Stimulated activated CD8-positive, alpha-beta memory T cell treated with anti-CD3 and anti-CD28 coated beads, Interleukin-15, amount 100 ng/mL, for 1 hour (primary cell): ENCODE data around the gene MTG1.
"Not testable (repeated sequence)": the region's sequence is repeated elsewhere in the genome, so short reads cannot be mapped to it uniquely, and the experiment has no call there.

Experiments
- DNase-seq: peaks from one replicate; pipeline ENCODE4 v3.0.0-alpha.2; 2020; ENCODE audit warnings: low read depth

Gene MTG1

DNA sequence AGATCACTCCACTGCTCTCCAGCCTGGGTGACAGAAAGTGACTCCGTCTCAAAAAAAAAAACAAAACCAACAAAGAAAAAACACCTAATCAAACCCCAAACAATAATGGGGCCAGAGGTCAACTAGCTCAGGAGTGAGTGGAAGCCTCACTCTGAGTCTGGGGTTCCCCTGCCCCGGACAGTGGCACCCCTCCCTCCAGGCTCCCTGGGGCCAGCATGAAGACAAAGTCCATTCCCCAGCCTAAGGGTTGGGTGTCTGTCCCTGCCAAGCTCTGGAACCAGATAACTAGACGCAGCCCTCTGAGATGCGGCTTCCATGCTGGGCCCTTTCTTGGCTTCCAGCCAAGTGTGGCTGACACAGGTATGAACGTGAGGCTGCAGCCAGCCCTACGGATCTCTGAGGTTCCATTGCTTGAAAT is 34.4 kb upstream of the MTG1 start:
- no peak for DNase-seq

- no peak for DNase-seq
Measured at GRCh38 chr10:133359972-133360610, 33.9 kb upstream of the MTG1 start.

DNA sequence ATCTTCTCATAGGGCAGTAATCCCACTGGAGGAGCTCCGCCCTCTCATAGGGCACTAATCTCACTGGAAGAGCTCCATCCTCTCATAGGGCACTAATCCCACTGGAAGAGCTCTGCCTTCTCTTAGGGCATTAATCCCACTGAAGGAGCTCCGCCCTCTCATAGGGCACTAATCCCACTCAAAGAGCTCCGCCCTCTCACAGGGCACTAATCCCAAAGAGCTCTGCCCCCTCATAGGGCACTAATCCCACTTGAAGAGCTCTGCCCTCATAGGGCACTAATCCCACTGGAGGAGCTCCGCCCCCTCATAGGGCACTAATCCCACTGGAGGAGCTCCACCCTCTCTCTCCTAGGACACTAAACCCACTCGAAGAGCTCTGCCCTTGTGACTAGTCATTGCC is 32.7 kb upstream of the MTG1 start:
- DNase-seq, result no peak

DNA sequence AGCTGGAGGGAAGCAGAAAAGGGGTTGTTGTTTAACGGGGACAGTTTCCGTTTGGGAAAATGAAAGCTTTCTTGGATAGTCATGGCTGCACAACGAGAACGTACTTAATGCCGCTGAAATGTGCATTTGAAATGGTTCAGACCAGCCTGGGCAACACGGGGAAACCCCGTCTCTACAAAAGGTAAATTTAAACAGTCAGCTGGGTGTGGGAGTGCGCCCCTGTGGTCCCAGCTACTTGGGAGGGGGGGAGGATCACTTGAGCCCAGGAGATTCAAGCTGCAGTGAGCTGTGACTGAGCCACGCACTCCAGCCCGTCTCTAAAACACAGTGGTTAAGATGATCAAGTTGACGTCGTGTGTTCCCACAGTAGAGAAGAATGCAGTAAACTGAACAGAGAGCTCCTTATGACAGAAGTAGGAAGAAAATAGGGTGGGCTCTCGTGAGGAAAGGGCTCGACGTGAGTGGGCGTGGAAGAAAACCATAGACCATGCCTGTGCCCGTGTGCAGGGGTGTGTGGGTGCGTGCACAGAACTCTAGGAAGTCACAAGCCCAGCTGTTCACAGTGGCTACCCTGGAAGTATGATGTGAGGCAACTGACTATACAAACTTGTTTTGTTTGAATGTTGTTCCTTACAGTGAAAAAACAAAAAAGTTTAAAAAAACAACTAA is 32.0 kb upstream of the MTG1 start:
- no peak for DNase-seq

- no peak for DNase-seq
Measured at GRCh38 chr10:133362846-133363245, 31.1 kb upstream of the MTG1 start.

DNA sequence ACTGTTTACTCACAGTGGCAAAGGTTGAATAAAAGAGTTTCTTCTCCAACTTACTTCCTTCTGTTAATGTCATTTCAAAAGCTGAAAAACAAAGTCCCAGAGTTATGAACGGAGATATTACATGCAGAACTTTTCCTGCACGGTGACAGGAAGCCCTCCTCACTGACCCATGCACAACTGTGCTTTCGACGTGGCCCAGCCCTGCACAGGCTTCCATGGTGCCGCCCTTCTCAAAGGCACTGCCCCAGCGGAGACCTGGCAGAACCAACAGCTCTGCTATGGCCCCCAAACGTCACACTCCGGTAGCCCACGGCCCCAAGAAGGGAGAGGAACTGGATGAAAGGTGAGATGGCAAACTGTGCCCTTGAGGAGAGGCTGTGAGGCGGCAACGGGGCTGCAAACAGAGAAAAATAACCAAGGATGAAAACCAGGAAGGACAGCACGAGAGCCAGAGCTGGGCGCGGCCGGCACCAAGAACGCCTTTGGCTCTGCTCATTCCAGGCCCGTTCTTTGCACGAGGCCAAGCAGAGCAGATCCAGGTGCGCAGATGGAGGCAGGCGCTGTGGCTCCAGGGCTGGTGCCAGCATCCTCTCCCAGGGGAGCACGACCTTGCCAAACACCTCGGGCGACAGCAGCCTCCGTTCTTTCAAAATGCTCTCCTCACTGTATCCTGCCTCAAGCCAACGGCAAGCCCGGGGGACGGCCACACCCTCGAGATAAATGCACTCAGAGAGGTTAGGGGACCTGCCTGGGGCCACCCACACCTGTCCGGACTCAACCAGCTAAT is 29.1 kb upstream of the MTG1 start:
- DNase-seq, result no peak

GRCh38 chr10:133365461-133366129 is 28.4 kb upstream of the MTG1 start:
- DNase-seq, result no peak

DNA sequence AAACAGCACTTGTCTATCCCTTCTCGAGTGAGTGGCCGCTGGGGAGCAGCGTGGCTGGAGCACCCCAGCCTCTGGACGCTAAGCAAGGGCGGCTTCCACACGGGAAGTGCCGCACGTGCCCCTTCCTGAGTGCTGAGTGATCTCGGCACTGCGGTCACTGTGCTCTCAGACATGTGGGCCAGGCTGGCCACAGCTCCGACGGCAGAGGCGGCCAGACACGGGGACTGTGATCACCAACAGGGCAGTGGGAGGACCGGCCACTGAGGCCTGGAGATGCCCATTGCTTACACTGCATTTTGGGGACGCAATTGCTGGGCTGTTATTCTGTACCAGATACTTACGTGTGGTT is 27.9 kb upstream of the MTG1 start:
- DNase-seq, result no peak

DNA sequence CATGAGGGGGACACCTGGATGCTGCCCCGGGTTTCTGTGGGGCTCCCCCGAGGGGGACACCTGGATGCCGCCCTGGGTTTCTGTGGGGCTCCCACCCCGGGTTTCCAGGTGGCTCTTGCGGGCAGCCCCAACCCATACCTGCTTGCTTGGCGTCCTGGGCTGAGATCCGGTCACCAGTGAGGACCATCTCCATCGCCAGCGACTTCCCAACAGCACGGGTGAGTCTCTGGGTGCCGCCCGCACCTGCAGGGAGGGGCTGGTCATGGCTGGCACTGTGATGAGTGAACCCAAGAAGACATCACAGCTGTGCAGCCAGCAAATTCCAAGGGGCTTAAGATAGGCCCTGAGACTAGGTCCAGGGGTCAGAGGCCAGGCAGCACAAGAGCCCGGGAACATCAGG is 27.2 kb upstream of the MTG1 start:
- no peak for DNase-seq

DNA sequence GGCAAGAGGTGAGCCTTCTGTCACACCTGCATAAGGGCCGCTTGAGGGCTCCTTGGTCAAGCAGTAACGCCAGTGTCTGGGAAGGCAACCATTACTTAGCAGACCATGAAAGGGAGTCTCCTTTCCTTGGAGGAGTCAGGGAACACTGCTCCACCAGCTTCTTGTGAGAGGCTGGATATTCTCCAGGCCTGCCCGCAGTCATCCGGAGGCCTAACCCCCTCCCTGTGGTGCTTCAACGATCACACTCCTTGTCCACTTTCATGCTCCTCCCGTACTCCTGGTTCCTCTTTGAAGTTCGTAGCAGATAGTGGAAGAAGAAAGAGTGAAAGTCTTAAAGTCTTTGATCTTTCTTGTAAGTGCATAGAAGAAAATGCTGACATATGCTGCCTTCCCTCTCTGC is 26.5 kb upstream of the MTG1 start:
- not testable (repeated sequence) for DNase-seq

GRCh38 chr10:133368153-133368552 is 25.8 kb upstream of the MTG1 start:
- no peak for DNase-seq

DNA sequence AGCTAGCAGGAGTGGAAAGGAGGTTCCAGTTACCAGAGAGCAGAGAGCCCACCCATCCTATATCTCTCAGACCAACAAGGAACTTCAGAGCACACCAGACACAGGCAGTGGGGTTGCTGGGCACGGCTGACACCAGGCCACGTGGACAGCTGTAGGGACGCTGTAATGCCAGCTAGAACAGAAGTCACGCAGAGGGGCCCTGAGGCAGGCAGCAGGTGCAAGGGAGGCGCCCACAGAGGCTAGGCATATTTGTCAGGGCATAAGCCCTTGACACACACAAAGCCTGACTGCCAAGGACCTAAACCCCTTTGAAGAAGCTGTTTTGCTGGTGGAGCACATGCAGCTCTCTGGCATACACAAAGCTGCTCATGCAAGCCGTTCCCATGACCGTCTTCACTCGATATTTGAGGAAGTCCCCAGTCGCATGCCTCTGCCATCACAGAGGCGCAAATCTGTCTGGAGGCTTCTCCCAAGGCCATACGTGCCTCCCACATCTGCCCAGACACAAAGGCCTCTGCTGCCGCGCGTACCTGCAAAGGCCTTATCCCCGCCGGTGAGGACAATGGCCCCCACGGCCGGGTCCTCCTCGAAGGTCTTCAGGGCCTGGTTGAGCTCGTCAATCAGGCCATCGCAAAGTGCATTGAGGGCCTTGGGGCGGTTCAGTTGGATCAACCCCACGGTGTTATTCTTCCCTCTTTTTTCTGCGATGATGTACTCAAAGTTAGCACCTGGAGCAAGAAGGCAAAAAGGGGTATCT is 23.7 kb upstream of the MTG1 start:
- DNase-seq, result no peak

- no peak for DNase-seq
Measured at GRCh38 chr10:133372507-133372906, 21.4 kb upstream of the MTG1 start.

GRCh38 chr10:133373174-133374090 is 20.5 kb upstream of the MTG1 start, which contains the start of gene ECHS1:
ECHS1 (minus strand) TSS chr10:133373354; CDS start chr10:133373333, 21 bp downstream.
- peak; percentile 84 for DNase-seq

DNA sequence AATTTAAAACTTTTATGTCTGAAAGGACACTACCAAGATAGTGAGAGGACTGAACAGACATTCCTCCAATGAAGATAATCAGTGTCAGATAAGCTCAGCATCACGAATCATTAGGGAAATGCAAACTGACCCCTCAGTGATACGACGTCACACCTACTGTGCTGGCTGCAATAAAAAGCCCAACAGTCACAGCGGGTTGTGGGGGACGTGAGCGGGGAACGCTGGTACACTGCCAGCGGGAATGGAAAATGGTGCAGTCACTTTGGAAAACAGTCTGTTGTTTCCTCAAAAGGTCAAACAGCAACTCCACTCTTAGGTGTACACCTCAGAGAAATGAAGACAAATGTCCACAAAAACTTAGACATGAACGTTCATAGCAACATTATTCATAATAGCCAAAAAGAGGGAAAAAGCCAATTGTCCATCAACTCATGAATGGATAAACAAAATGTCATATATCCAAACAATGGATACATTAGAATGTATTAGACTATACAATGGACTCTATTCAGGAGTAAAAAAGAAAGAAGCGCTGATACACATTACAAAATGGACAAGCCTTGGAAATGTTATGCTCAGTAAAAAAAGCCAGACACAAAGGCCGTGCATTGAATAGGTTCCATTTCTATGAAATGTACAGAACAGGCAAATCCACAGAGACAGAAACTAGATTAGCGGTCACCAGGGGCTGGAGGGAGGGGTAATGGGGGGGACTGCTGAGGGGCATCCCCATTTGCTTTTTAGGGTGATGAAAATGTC is 18.4 kb upstream of the MTG1 start:
- no peak for DNase-seq

DNA sequence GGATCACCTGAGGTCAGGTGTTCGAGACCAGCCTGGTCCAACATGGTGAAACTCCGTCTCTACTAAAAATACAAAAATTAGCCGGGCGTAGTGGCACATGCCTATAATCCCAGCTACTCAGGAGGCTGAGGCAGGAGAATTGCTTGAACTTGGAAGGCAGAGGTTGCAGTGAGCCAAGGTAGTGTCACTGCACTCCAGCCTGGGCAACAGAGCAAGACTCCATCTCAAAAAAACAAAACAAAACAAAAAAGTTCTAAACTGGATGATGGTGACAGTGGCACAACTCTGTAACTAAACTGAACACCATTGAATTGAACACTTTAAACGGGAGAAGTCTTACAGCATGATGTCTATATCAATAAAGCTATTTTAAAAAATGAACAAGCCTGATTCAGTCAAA is 17.8 kb upstream of the MTG1 start:
- DNase-seq, result not testable (repeated sequence)

GRCh38 chr10:133377025-133377817 is 16.7 kb upstream of the MTG1 start:
- DNase-seq, result no peak

DNA sequence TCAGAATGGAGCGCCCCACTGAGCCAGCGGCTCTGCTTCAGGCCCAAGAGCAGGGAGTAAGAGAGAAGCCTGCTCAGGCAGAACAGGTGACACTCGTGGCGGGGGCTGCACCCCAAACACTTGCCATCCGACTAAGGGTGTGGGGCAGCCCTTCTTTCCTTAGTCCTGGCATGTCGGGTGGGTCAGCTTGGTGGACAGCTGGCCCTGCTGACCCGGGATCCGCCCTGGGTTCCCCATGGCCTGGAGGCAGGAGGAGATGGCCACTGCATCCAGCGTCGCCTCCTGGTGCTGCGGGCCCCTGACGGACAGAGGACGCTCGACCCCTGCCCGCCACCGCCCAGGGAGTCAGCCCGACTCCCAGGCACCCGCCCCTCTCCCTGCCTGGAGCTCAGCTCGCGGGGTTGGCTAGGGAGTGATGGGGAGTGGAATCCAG is 16.1 kb upstream of the MTG1 start:
- DNase-seq, result no peak
